ENCODE data around the gene EPN3.

GRCh38 chr17:50561746-50562141 is 29.2 kb downstream of the EPN3 start:
- TF ChIP-seq, protein P1, sequence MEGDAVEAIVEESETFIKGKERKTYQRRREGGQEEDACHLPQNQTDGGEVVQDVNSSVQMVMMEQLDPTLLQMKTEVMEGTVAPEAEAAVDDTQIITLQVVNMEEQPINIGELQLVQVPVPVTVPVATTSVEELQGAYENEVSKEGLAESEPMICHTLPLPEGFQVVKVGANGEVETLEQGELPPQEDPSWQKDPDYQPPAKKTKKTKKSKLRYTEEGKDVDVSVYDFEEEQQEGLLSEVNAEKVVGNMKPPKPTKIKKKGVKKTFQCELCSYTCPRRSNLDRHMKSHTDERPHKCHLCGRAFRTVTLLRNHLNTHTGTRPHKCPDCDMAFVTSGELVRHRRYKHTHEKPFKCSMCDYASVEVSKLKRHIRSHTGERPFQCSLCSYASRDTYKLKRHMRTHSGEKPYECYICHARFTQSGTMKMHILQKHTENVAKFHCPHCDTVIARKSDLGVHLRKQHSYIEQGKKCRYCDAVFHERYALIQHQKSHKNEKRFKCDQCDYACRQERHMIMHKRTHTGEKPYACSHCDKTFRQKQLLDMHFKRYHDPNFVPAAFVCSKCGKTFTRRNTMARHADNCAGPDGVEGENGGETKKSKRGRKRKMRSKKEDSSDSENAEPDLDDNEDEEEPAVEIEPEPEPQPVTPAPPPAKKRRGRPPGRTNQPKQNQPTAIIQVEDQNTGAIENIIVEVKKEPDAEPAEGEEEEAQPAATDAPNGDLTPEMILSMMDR (IDR thresholded peaks at IDR 0.05): no peak
- TF ChIP-seq POLR2AphosphoS5 (IDR thresholded peaks at IDR 0.05): no peak
